Measurements from ENCODE around the gene RSPO1.
"Not testable (repeated sequence)": the region's sequence is repeated elsewhere in the genome, so short reads cannot be mapped to it uniquely, and the experiment has no call there.

RSPO1 gene, protein sequence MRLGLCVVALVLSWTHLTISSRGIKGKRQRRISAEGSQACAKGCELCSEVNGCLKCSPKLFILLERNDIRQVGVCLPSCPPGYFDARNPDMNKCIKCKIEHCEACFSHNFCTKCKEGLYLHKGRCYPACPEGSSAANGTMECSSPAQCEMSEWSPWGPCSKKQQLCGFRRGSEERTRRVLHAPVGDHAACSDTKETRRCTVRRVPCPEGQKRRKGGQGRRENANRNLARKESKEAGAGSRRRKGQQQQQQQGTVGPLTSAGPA

DNA sequence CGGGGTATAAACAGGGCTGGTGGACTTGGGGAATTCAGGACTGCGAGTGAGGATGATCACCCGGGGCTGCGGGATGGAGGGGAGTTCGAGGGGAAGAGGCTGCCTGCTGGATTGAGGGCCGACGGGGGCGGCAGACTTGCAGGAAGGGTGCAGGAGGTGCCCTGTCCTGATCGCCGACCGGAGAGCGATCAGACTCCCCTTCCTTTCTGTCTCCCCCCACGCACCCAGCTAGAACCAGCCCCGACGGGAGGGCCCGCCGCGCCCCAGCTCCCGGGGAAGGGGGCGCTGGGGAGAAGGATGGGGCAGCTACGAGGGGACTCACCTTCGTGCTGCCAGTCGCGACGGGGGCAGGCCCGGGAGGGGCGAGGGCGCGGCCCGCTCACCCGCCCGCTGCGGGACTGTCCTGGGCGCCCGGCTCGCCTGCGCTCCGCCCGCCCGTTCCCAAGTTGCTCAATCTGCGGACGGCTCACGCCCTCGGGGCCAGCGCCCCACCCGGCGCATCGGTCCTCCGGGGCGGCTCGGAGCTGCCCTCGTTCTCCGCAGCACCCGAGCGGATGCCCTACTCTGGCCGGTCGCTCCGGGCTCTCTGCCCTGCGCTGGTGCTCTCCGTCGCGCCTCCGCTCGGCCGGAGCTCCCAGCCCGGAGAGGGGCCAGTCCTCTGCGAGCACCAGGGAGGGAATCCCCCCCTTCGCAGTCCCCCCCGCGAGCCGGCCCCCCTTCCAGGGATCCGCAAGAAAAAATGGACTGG, at the start of gene RSPO1:
RSPO1 (minus strand) TSS at position 649 of the 748 bp plus-strand sequence. CDS start 5,231 bp downstream, outside the sequence.
- in situ Hi-C loops (cut with MboI; ENCODE audit: low sequenced_read_pairs), result no loop called here

DNA sequence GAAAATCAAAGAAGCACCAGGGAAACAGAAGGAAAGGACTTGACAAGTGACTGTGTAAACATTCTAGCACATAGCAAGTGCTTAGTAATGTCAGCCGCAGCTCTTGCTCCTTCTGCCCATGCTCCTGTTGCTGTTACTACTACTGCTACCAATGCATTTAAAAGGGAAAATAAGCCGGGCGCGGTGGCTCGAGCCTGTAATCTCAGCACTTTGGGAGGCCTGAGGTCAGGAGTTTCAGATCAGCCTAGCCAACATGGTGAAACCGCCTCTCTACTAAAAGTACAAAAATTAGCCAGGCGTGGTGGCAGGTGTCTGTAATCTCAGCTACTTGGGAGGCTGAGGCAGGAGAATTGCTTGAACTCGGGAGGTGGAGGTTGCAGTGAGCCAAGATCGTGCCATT, 49.5 kb upstream of the RSPO1 start:
- in situ Hi-C loops (cut with MboI; ENCODE audit: low sequenced_read_pairs), result not testable (repeated sequence)

DNA sequence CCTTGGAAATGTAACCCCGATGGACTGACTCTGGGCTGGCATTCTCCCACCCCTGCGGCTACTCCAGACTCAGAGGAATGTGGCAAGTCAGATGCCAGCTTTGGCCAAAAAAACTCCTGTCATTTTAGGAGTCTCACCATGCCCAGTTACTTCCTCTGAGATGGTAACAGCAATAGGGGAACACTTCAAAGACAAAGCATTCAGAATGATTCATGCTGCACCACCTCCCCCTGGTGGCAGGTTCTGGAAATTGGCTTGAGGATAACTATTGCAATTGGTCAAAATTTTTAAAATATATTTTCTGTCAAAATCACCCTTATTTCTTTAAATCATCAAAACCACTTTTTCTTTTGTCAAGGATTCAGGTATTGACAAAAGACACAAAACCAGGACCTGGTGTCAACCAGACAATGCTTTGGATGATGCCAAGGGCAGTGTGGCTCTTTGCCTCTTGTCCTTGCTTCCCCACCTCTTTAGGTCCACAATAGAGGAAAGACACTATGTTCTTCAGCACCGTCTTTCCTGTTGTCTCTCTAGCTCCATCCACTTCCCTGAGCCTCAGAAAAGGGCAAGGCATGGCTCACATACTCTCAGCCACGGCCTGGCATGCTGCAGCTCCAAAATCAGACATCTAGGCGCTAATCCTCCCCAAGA, 47.8 kb upstream of the RSPO1 start:
- in situ Hi-C loops (cut with MboI; ENCODE audit: low sequenced_read_pairs), result no loop called here

DNA sequence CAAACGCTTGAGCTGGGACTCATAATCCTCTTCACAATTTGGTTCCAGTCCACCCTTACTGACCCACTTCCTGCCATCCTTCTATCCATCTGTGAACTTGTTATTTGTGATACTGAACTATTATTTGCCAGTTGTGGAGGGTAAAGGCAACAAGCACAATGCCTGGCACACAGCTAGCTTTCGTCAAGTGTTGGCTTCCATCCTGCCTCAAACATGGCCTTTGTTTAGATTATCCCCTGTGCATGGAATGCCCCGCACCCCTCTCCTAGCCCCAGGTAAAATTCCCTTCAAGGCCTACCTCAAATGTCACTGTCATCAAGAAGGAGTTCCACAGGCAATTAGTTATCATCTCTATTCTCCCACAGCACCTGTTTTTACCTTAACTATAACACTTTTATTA, 46.2 kb upstream of the RSPO1 start:
- in situ Hi-C loops (cut with MboI; ENCODE audit: low sequenced_read_pairs), result no loop called here

DNA sequence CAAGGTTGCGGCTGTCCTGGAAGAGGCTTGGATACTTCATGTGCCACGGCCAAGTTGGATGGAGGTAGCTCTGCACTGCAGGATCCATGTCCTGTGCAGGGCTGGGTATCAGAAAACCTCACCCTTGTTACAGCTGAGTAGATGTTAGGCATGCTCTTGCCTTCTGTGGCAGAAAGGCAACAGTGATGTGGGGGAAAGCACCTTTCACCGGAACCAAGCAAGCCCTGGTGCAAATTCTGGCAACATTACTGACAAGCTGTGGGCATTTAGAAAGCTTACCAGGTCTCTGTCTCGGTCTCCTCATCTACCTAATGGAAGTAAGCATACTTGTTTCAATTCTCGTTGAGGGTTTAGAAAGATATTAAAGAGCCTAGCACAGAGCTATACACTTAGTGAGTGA, 43.1 kb upstream of the RSPO1 start:
- in situ Hi-C loops (cut with MboI; ENCODE audit: low sequenced_read_pairs), result loop anchor here (10.0 kb wide), 1 partner anchor 223 kb away; no protein-coding TSS in a partner anchor

DNA sequence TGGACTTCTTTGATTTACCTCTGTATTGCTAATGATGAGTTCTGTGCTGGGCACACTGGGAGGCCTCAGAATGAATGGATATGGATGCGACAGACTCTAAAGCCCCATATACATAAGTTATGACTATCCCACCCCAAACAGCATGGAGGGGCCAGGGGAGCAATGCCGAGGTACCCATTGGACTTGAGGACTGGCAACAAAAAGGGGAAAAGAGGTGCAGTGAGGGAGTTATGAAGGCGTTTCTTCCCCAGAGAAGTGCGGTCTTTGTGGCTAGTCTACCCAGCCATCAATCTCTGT, 42.4 kb upstream of the RSPO1 start:
- in situ Hi-C loops (cut with MboI; ENCODE audit: low sequenced_read_pairs), result loop anchor here (10.0 kb wide), 1 partner anchor 222 kb away; no protein-coding TSS in a partner anchor

DNA sequence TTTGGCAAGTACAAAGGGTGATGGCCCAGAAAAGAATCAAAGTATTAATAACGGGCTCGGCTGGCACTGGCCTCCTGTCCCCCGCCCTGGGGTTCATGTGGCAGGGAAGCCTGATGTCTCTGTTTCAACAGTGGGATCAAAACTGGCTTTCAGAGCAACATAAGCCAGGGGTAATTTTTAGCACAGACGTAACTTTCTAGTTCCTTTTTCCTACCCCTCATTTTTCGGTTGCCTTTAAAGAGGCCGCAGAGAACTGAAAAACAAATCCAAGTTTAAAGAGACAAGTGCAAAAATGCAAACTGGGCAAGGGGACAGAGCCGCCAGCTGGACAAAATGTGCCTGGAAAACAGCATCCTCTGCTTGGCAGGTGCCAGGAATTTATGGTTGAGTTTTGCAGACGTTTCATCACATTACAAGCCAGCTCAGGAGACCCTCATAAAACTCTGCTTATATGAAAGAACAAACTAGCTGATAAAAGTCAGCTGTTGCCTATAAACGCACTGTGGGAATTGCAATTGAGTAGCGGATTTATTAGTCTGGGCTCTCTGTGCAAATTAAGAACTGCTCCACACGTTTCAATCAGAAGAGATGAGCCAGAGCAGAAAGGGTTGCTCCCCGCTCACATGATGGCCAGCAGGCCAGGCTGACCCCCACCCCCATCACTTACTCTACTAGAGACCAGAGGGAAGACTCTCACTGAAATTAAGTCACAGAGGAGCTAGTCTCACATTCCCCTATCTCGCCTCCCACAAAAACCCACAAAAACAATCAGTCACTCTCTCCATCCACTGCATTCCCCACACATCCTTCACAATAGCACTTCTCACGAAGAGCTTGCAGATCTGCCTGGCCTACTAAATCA, 41.8 kb upstream of the RSPO1 start:
- in situ Hi-C loops (cut with MboI; ENCODE audit: low sequenced_read_pairs), result loop anchor here (10.0 kb wide), 1 partner anchor 222 kb away; no protein-coding TSS in a partner anchor

DNA sequence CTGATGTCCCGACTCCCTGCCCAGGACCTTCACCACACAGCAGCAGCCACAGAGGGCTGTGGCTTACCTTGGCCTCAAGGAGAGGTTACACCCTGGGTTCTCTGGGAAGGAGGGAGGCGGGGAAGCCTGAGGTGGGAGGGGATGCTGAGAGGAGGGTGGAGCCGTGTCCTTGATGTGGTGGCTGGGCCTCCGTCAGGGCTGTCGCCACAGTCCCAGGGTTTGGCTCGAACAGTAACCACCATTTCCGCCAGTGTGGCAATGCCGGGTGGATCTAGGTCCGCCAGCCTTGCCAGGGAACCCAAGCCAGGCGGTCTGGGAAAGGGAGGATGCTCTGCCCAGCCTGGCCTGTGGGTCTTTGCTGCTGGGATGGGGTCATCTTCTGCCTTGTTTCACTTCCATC, 39.2 kb upstream of the RSPO1 start:
- in situ Hi-C loops (cut with MboI; ENCODE audit: low sequenced_read_pairs), result loop anchor here (10.0 kb wide), 1 partner anchor 219 kb away; no protein-coding TSS in a partner anchor

DNA sequence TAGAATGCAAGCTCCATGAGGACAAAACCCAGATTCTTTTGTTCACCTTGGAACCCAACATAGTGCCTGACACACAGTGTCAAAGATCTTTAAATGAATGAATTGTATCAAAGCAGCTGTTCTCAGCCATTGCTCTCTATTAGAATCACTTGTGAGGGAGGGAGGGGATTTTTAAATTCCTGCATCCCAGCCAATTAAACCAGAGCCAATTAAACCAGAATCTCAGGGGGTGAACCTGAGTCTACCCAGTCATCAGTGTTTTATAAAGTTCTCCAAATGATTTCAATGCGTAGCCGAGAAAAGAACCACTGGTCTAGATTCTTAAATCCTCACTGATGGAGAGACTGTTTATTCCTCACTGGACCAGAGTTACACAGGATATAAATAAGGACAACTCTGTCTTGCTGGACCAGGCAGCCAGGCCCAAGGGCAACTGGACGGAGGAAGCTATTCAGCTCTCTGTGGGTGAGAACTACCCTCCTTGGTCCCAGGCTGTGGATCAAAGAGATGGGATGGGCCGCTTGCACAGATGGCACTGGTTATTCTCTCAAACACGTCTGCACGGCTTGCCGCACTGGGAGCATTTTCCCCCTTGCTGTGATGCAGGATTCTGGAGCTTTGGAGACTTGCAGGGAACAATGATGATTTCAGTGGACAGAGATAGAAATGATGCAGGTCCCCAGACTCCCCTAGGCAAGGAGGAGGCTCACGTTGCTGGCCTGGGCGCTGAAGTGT, 37.6 kb upstream of the RSPO1 start:
- in situ Hi-C loops (cut with MboI; ENCODE audit: low sequenced_read_pairs), result loop anchor here (10.0 kb wide), 1 partner anchor 218 kb away; no protein-coding TSS in a partner anchor

DNA sequence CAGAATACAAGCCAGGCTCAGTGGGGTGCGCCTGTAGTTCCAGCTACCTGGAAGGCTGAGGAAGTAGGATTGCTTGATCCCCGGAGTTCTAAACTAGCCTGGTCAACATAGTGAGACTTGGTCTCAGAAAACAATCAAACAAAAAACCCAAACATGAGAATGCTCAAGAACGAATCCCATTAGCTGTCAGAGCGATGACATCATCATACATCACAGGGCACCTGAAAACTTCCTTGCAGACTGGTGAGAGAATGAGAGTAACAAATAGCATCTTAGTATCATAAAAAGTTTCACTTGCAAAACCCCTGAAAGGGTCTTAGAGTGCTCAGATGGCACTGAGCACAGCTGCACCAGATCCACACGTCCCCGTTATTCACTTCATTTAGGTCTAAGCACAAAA, 36.6 kb upstream of the RSPO1 start:
- in situ Hi-C loops (cut with MboI; ENCODE audit: low sequenced_read_pairs), result loop anchor here (10.0 kb wide), 1 partner anchor 216 kb away; no protein-coding TSS in a partner anchor

DNA sequence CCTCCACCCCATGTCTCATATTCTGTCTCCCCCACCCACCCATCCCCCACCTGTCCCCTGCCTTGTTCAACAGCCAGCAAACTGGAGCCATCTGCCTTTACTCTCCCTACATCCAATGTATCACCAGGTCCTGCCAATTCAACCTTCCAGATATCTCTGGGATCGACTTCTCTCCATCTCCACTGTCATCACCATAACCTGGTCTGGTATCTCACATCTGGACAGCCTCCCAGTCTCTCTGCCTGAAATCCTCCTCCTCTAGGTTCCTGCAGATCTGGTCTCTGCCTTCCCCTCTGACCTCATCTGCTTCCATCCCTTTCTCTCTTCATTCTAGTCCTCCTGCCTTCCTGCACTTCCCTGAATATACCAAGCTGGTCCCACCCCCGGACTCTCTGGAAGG, 35.4 kb upstream of the RSPO1 start:
- in situ Hi-C loops (cut with MboI; ENCODE audit: low sequenced_read_pairs), result loop anchor here (10.0 kb wide), 1 partner anchor 215 kb away; no protein-coding TSS in a partner anchor

DNA sequence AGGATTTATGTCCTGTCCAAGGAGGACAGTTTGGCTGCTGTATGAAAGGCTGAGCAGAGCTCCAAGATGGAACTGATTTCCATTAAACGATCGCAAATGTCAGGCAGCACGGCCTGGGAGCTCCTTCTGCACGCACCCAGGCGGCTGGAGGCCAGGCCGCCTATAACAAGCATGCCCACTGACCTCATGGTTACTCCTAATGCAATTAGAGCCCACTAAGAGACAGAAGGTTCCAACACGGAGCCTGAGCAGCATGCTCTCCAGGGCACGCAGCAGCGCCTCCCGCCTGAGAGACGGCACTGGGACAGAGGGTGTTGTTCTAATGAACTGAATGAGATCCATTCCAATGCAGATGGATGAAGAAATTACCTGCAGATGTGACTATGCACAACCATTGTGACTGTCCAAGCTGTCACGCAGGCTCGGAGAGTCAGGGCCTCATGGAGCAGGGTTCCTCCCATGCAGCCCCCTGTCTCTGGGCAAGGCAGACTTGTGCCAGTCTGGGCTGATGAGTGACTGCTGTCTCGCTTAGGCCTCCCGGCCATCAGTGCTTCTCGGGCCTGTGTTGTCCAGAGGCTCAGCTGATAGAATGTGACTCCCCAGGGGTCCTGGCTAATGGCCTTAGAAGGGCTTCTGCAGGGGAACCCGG, 32.5 kb upstream of the RSPO1 start:
- in situ Hi-C loops (cut with MboI; ENCODE audit: low sequenced_read_pairs), result no loop called here

DNA sequence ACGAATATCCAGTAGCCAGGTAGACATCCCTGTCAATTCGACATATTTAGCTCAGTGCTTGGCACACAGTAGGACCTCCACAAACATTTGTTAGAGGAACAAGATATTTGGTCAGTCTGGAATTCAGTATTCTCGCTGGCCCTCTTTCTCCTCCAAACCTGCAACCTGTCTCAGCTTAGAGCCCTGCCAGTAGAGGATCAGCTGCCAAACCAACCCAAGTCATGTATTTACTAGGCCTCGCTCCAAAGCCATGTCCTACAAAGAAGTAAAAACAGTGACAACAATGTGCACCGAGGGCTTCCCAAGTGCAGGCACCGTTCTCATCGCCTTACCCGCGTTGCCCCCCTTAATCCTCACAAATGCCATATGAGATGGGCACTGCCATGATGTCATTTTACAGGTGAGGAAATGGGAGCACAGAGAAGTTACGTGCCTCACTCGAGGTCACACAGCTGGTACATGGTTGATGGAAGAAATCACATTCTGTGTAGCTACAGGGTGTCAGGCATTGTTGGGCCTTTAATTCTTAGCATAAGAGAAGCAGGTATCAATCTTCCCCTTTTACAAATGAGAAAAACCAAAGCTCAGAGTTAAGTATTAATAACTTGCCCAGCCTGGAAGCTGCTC, 31.7 kb upstream of the RSPO1 start:
- in situ Hi-C loops (cut with MboI; ENCODE audit: low sequenced_read_pairs), result no loop called here

DNA sequence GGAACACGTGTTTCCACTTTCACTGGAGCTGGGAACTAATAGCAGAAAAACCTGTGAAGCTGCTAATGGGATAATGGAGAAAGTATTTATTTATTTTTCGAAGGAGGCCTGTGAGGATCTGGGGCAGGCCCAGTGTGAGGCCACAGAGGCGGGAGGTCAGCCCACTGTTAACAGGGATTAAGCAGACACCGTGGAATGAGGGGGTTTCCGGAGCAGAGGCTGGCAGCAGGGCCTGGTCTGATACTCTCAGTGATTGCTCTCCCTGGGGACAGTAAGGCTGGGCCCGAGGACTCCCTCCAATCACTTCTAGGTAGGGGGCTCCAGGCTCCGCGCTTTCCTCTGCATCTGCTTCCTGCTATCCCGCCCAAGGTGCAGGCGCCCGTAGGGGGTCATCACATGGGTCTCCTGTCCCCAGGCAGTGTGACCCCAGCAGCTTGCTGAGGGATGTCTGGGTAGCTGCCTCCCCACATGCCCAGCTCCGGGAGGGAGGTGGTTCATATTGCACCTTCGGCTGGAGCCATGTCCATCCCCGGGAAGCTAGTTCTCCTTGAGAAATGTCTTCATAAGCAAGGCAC, 28.8 kb upstream of the RSPO1 start:
- in situ Hi-C loops (cut with MboI; ENCODE audit: low sequenced_read_pairs), result no loop called here

DNA sequence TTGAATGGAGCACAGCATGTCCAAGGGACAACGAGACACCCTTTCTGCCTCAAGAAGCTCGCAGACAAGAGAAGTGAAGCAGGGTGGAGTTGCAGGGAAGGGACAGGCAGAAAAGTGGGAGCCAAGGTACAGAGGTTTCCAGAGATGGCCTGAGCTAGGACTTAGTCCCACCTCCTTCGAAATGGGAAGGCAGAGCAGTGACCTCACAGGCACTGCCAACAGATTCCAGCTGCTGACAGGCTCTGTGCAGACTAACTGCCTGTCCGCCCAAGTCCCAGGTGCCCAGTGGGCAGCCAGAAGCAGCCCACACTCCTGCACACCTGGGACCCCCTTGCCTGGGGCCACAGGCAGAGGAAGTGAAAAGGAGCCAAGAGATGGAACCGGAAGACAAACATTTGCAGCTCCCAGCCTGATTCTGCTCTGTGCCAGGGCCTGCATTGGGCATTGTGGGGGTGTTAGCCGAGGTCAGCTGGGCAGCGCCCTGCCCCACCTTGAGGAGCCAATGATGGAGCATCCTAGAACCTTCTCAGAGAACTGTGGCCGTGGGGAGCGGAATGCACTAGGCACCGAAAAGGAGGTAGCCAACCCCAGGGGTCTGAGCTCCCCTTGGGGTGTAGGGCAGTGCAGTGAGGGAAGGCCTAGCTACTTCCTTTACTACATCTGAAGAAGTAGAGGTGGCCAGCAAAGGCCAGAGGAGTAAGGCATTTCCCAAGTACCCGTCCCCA, 27.5 kb upstream of the RSPO1 start:
- in situ Hi-C loops (cut with MboI; ENCODE audit: low sequenced_read_pairs), result no loop called here

DNA sequence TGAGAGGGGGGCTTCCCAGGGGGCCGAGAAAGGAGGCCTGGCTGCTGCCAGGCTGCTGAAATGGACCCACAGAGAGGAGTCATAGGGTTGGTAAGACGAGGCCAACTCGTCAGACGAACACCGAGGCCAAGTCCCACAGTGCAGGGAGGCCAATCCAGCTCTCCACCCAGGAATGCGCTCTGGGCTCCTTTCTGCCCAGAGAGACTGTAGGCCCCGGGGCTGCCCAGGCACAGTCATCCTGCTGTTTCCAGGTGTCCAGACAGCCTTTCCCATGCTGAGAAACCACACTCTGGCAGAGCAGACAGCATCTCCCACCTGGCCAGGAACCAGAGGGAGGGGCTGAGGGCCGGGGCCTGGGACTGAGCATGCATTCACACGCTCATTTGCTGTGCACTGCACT, 26.7 kb upstream of the RSPO1 start:
- in situ Hi-C loops (cut with MboI; ENCODE audit: low sequenced_read_pairs), result no loop called here

DNA sequence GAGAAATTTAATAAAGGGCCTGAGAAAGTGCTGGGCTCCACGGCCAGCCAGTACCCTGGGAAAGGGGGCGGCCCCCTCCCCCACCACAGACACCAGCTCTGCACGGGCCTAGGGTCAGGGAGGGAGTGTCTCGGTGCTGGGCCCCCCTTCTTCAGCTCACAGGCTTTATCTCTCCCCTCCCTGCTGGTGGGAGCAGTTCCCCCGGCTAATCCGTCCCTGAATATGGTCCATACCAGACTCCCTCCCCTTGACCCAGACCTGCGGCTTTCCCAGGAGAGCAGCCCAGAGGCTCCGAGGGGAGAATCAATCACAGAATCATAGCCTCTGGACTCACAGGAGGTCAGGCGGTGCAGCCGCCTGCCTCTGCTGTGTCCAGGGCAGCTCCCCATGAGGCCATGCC, 26.0 kb upstream of the RSPO1 start:
- in situ Hi-C loops (cut with MboI; ENCODE audit: low sequenced_read_pairs), result no loop called here

DNA sequence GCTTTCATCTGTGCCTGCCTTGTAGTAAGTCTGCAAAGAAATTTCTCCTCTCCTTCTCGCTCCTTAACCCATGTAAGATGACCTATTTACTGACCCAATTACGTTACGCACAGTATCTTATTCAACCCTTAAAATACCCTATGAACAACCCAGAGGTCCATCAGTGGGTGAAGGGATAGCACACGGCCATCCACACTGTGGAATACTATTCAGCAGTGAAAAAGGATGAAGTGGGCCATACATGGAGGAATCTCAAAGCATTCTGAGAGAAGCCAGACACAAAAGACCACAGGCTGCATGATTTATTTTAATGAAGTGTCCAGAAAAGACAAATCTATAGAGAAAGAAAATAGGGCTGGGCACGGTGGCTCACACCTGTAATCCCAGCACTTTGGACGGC, 23.8 kb upstream of the RSPO1 start:
- in situ Hi-C loops (cut with MboI; ENCODE audit: low sequenced_read_pairs), result no loop called here
